Glomerular endothelial cell (primary cell): Measurements from ENCODE around the gene CACNG6. TPM values are rescaled to one million over a fixed set of nuclear protein-coding genes. Genes with fewer than 3 reads are reported as not detected.
"Not testable (repeated sequence)": the region's sequence is repeated elsewhere in the genome, so short reads cannot be mapped to it uniquely, and the experiment has no call there.

Experiments used
- DNase-seq: peaks from one replicate; pipeline ENCODE4 v3.0.0-alpha.2; 2011; ENCODE audit warnings: low read depth, low spot score; ENCODE audit errors: extremely low read depth
- total RNA-seq: library from RNA; depleted of rRNA; stranded (reverse); fragments of >200 nt; gene quantifications from 2 replicates; pipeline ENCODE4 v1.2.3, GENCODE V29; 2015

Gene CACNG6
- total RNA-seq = 2.2 and 3.0 TPM in 2 replicates

GRCh38 chr19:53991224-53992113 is at the start of gene CACNG6:
TSS of gene CACNG6 (plus strand) at chr19:53991637. CDS start at chr19:53992878, 1,241 bp downstream.
- DNase-seq = no peak

DNA sequence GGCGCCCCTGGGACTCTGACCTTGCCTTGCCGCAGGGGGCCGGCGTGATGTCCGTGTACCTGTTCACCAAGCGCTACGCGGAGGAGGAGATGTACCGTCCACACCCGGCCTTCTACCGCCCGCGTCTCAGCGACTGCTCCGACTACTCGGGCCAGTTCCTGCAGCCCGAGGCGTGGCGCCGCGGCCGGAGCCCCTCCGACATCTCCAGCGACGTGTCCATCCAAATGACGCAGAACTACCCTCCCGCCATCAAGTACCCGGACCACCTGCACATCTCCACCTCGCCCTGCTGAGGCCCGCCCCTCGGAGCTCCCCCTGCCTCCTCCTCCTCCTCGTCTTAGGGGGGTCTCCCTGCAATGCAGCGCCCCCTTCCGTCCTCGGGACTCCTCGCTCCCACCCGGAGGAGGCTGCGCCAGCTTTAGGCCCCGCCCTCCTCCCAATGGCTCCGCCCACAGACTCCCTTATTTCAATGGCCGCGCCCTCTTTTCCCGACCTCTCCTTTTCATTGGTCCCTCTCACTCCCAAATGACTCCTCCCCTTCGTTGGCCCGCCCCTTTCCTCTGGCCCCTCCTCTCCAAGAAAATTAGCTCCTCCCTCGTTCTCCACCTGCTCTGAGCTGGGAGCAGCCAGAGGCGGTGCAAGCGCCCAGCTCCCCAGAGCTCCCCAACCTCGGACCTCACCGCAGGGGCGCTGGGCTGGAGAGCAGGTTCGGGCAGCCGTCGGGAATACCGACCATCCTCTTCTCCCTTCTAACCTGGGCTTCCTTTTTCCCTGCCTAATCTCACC is 49.2 kb upstream of the CACNG6 start:
- no peak for DNase-seq

GRCh38 chr19:53944416-53944815 is 47.0 kb upstream of the CACNG6 start:
- DNase-seq = no peak

DNA sequence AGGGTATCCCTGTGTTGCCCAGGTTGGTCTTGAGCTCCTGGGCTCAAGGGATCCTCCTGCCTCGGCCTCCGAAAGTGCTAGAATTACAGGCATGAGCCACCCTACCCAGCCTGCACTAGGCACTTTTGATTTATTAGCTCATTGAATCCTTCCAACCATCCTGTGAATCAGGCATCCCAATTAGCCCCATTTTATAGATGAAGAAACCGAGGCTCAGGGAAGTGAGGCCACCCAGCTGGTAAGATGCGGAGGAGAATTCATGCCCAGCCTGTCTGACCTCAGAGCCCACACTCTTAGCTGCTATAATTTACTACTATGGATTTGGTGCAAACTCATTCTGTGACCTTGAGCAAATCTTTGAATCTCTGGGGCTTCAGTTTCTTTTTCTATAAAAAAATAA is 46.5 kb upstream of the CACNG6 start:
- no peak for DNase-seq

GRCh38 chr19:53945441-53945840 is 46.0 kb upstream of the CACNG6 start:
- DNase-seq = no peak

DNA sequence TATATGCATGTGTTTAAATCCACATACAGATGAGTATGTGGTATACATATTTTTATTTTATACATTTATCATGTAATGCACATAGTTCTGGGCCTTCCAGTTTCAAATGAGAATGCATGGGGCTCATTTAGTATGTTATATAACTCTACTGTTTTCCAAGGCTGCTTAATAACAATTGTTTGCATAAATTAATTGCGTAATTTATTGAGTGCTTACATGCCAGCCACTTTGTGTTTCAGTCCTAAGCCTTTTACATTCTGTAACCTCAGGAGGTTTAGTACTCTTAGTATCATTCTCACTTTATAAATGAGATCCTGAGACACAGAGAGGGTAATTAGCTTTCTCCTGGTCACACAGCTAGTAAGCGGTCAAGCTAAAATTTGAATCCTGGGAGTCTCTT is 45.4 kb upstream of the CACNG6 start:
- no peak for DNase-seq

- no peak for DNase-seq
Measured at GRCh38 chr19:53947624-53948023, 43.8 kb upstream of the CACNG6 start.

- not testable (repeated sequence) for DNase-seq
Measured at GRCh38 chr19:53948611-53949010, 42.8 kb upstream of the CACNG6 start.

GRCh38 chr19:53951436-53951835 is 40.0 kb upstream of the CACNG6 start:
- no peak for DNase-seq

GRCh38 chr19:53951947-53952346 is 39.5 kb upstream of the CACNG6 start:
- DNase-seq = no peak

DNA sequence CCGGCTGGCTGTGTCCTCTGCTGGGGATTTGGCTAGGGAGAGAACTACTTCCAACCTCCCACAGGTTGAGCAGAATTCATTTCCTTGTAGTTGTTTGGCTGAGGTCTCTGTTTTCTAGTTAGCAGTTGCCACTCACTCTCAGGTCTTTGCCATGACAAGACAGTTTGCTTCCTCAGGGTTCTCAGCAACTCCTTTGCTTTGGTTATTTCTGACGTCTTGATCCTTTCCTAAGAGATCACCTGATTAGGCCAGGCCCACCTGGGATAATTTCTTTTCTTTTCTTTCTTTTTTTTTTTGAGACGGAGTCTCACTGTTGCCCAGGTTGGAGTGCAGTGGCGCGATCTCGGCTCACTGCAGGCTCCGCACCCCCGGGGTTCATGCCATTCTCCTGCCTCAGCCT is 38.1 kb upstream of the CACNG6 start:
- DNase-seq = no peak

- DNase-seq = no peak
Measured at GRCh38 chr19:53957448-53958167, 33.8 kb upstream of the CACNG6 start.

- DNase-seq = no peak
Measured at GRCh38 chr19:53958168-53958571, 33.3 kb upstream of the CACNG6 start.

GRCh38 chr19:53958823-53959757 is 32.3 kb upstream of the CACNG6 start:
- DNase-seq = no peak

- no peak for DNase-seq
Measured at GRCh38 chr19:53960187-53960586, 31.2 kb upstream of the CACNG6 start.

- DNase-seq = no peak
Measured at GRCh38 chr19:53960886-53961285, 30.6 kb upstream of the CACNG6 start.

- DNase-seq = no peak
Measured at GRCh38 chr19:53961523-53962356, 29.7 kb upstream of the CACNG6 start.

DNA sequence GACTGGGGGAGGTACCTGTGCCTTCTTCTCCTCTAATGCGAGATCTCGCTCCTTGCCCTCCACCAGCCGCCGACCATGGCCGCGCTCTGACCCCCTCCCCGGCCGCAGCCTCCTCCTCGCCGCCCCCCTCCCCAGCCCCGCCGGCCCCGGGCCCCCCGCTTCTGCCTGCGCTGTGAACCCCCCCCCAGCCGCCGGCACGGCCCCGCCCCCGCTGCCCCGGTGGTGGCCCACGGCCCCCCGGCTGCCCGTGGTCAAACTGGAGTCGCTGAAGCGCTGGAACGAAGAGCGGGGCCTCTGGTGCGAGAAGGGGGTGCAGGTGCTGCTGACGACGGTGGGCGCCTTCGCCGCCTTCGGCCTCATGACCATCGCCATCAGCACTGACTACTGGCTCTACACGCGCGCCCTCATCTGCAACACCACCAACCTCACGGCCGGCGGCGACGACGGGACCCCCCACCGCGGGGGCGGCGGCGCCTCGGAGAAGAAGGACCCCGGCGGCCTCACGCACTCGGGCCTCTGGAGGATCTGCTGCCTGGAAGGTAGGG is 28.5 kb upstream of the CACNG6 start, which contains the start of gene CACNG8:
Gene CACNG8 (plus strand): TSS at position 51 of the 545 bp plus-strand sequence.
- no peak for DNase-seq

DNA sequence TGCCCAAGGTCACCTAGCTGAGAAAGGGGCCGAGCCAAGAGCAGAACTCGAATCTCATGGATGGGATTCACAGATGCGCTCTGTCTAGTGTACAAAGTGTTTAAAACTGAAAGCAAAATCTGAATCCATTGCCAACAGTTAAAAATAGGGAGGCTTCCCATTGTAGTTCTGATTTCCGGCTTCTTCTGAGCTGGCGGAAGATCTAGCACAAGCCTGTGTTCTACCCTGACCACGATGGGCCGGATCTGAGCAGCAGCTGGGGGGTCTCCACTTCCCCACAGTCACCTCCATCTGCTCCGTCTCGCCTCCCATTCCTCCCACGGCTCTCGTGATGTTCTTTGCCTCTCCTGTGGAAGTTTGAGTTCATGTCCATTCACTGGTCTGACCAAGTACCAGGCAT is 26.3 kb upstream of the CACNG6 start:
- no peak for DNase-seq
